ENCODE measurements around the gene CTCF. TPM values are rescaled to one million over a fixed set of nuclear protein-coding genes. Genes with fewer than 3 reads are reported as not detected.

Gene CTCF
- total RNA-seq, 1 donor from 2014 or later: 69.8 TPM

GRCh38 chr16:67526149-67526791 lies 36.1 kb upstream of the CTCF start:
- no peak overlapping the region for H3K4me3 Mint-ChIP-seq (ENCODE audit: low read depth)
- H3K9me3 Mint-ChIP-seq (ENCODE audit: low read depth): no peaks in the 10 kb centered on the region
- H3K27me3 Mint-ChIP-seq: peaks cover 32% of the 10 kb centered on the region
- H3K4me1 Mint-ChIP-seq (ENCODE audit: low read depth): peaks cover 16% of the 10 kb centered on the region
- peak overlapping the region; percentile 79 for H3K27ac Mint-ChIP-seq
- TF ChIP-seq CTCF (IDR thresholded peaks at IDR 0.05; ENCODE audit: unreplicated experiment): no peak
- no peak for DNase-seq (ENCODE audit: low spot score, unreplicated experiment)
- H3K36me3 Mint-ChIP-seq (ENCODE audit: insufficient read depth): no peaks in the 10 kb centered on the region

GRCh38 chr16:67528222-67528869 lies 34.0 kb upstream of the CTCF start, which contains the start of gene RIPOR1:
Gene RIPOR1 (plus strand): TSS chr16:67528829. CDS start chr16:67538447, 9,618 bp downstream.
- peaks cover 27% of the 10 kb centered on the region for H3K27me3 Mint-ChIP-seq
- peak; percentile 47 for DNase-seq (ENCODE audit: low spot score, unreplicated experiment)
- H3K27ac Mint-ChIP-seq: peak within 1 kb of the TSS; percentile 93
- peak within 1 kb of the TSS; percentile 87 for H3K4me3 Mint-ChIP-seq (ENCODE audit: low read depth)
- H3K4me1 Mint-ChIP-seq (ENCODE audit: low read depth): peaks cover 17% of the 10 kb centered on the region
- no peak for TF ChIP-seq CTCF (IDR thresholded peaks at IDR 0.05; ENCODE audit: unreplicated experiment)
- no peaks in the 10 kb centered on the region for H3K9me3 Mint-ChIP-seq (ENCODE audit: low read depth)
- H3K36me3 Mint-ChIP-seq (ENCODE audit: insufficient read depth): no peaks in the 10 kb centered on the region

GRCh38 chr16:67528870-67529581 lies 33.3 kb upstream of the CTCF start:
- Mint-ChIP-seq H3K36me3 (ENCODE audit: insufficient read depth) (no peaks in the 10 kb centered on the region), H3K27me3 (peaks cover 24% of the 10 kb centered on the region), H3K9me3 (ENCODE audit: low read depth) (no peaks in the 10 kb centered on the region), H3K4me1 (ENCODE audit: low read depth) (peaks cover 15% of the 10 kb centered on the region), H3K27ac (peak overlapping the region; percentile 93), H3K4me3 (ENCODE audit: low read depth) (peak overlapping the region; percentile 87)
- no peak for TF ChIP-seq CTCF (IDR thresholded peaks at IDR 0.05; ENCODE audit: unreplicated experiment)
- DNase-seq (ENCODE audit: low spot score, unreplicated experiment): peak; percentile 41

GRCh38 chr16:67529582-67530012 lies 32.7 kb upstream of the CTCF start:
- Mint-ChIP-seq H3K36me3 (ENCODE audit: insufficient read depth) (no peaks in the 10 kb centered on the region), H3K4me1 (ENCODE audit: low read depth) (peaks cover 15% of the 10 kb centered on the region), H3K9me3 (ENCODE audit: low read depth) (no peaks in the 10 kb centered on the region), H3K27ac (peak overlapping the region; percentile 93), H3K27me3 (peaks cover 19% of the 10 kb centered on the region), H3K4me3 (ENCODE audit: low read depth) (peak overlapping the region; percentile 87)
- no peak for TF ChIP-seq CTCF (IDR thresholded peaks at IDR 0.05; ENCODE audit: unreplicated experiment)
- no peak for DNase-seq (ENCODE audit: low spot score, unreplicated experiment)

All from progenitor cell of endocrine pancreas (in vitro differentiated cells).